Amygdala (tissue), 56 donors: ENCODE data around the gene SPATA31A3.
"Not testable (repeated sequence)": the region's sequence is repeated elsewhere in the genome, so short reads cannot be mapped to it uniquely, and the experiment has no call there.

Experiments used
- DNase-seq, 56 donors: peaks; one replicate each; lab custom pipeline; 2025; lab: John Stamatoyannopoulos, UW

SPATA31A3 gene

GRCh38 chr9:66992450-66992849, at the start of gene SPATA31A3:
Gene SPATA31A3, minus strand, starts transcription at chr9:66992550. Its CDS starts 29 bp downstream, at chr9:66992521.
- not testable (repeated sequence) for DNase-seq

GRCh38 chr9:66952576-66952975, 39.8 kb downstream of the SPATA31A3 start:
- not testable (repeated sequence) for DNase-seq

- not testable (repeated sequence) for DNase-seq
Observed at GRCh38 chr9:66942400-66943155, 49.8 kb downstream of the SPATA31A3 start.

GRCh38 chr9:66939878-66940830, 52.2 kb downstream of the SPATA31A3 start:
- not testable (repeated sequence) for DNase-seq

- not testable (repeated sequence) for DNase-seq
Observed at GRCh38 chr9:66938322-66938721, 54.0 kb downstream of the SPATA31A3 start.

- not testable (repeated sequence) for DNase-seq
Observed at GRCh38 chr9:66937662-66938061, 54.7 kb downstream of the SPATA31A3 start.
